GM21737 (cell line): ENCODE measurements around the gene ZC3H7B.
"Not testable (repeated sequence)": the region's sequence is repeated elsewhere in the genome, so short reads cannot be mapped to it uniquely, and the experiment has no call there.

Experiments
- ATAC-seq: cut with Tn5 transposase; IDR thresholded peaks from one replicate; pipeline ENCODE4 v1.9.1; 2021; ENCODE audit warnings: mild to moderate bottlenecking, moderate library complexity; ENCODE audit not compliant: unreplicated experiment

ZC3H7B gene

GRCh38 chr22:41369424-41369745 lies 68.1 kb downstream of the ZC3H7B start:
- no peak for ATAC-seq

GRCh38 chr22:41369837-41370236 lies 68.5 kb downstream of the ZC3H7B start:
- no peak for ATAC-seq

GRCh38 chr22:41377846-41378245 lies 76.5 kb downstream of the ZC3H7B start:
- ATAC-seq: no peak

- ATAC-seq: peak; percentile 18
Observed at GRCh38 chr22:41380993-41381328, 79.6 kb downstream of the ZC3H7B start.

GRCh38 chr22:41381329-41382097 lies 80.2 kb downstream of the ZC3H7B start, which contains the start of gene TEF:
TEF (plus strand) TSS chr22:41381942; CDS start chr22:41382045, 103 bp downstream.
- peak; percentile 83 for ATAC-seq

GRCh38 chr22:41382098-41382578 lies 80.8 kb downstream of the ZC3H7B start:
- peak; percentile 25 for ATAC-seq

GRCh38 chr22:41382610-41383009 lies 81.3 kb downstream of the ZC3H7B start:
- ATAC-seq: no peak

GRCh38 chr22:41383085-41383484 lies 81.8 kb downstream of the ZC3H7B start:
- no peak for ATAC-seq

GRCh38 chr22:41384128-41384527 lies 82.8 kb downstream of the ZC3H7B start:
- ATAC-seq: no peak

GRCh38 chr22:41387341-41387740 lies 86.0 kb downstream of the ZC3H7B start:
- ATAC-seq: no peak

- no peak for ATAC-seq
Observed at GRCh38 chr22:41394012-41394356, 92.7 kb downstream of the ZC3H7B start.

GRCh38 chr22:41395531-41396240 lies 94.4 kb downstream of the ZC3H7B start:
- ATAC-seq: no peak

GRCh38 chr22:41397143-41397811 lies 96.0 kb downstream of the ZC3H7B start:
- no peak for ATAC-seq

GRCh38 chr22:41398921-41399320 lies 97.6 kb downstream of the ZC3H7B start:
- no peak for ATAC-seq

GRCh38 chr22:41401781-41402648 lies 100.7 kb downstream of the ZC3H7B start:
- ATAC-seq: no peak

- ATAC-seq: not testable (repeated sequence)
Observed at GRCh38 chr22:41402851-41403250, 101.5 kb downstream of the ZC3H7B start.

- peak; percentile 68 for ATAC-seq
Observed at GRCh38 chr22:41403532-41404318, 102.4 kb downstream of the ZC3H7B start.

- no peak for ATAC-seq
Observed at GRCh38 chr22:41405588-41405987, 104.3 kb downstream of the ZC3H7B start.

- no peak for ATAC-seq
Observed at GRCh38 chr22:41406410-41406809, 105.1 kb downstream of the ZC3H7B start.

GRCh38 chr22:41407433-41407832 lies 106.1 kb downstream of the ZC3H7B start:
- ATAC-seq: no peak
